Activated gamma-delta T cell treated with Interleukin-2 at 50 U/mL for 16 hours (primary cell): ENCODE results near the gene FRAS1.
"Not testable (repeated sequence)": the region's sequence is repeated elsewhere in the genome, so short reads cannot be mapped to it uniquely, and the experiment has no call there.

ENCODE experiments used
- DNase-seq: peaks from one replicate; pipeline ENCODE4 v3.0.0-alpha.2; 2020

FRAS1 gene

GRCh38 chr4:78171482-78171881 is 114.4 kb downstream of the FRAS1 start:
- no peak for DNase-seq

GRCh38 chr4:78174891-78175290 is 117.8 kb downstream of the FRAS1 start:
- DNase-seq, result no peak

DNA sequence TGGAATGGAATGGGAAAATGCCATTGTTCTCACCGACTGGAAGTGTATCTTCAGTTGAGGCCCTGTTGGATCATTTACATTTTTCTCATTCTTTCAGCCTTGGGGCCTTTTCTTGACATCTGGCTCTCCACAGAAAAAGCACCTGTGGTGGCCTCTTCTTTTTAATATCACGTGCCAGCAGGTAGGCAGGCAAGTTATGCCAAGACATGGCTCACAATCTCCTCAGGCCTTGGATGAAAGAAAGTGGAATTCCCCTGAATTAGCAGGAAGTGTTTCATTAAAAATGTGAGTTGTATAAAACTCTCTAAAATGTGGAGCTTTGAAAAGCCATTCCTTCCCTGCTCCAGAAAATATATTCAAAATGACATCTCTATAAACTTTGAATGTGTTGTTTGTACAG is 122.1 kb downstream of the FRAS1 start:
- DNase-seq, result no peak

GRCh38 chr4:78181681-78182234 is 124.6 kb downstream of the FRAS1 start:
- DNase-seq, result not testable (repeated sequence)

DNA sequence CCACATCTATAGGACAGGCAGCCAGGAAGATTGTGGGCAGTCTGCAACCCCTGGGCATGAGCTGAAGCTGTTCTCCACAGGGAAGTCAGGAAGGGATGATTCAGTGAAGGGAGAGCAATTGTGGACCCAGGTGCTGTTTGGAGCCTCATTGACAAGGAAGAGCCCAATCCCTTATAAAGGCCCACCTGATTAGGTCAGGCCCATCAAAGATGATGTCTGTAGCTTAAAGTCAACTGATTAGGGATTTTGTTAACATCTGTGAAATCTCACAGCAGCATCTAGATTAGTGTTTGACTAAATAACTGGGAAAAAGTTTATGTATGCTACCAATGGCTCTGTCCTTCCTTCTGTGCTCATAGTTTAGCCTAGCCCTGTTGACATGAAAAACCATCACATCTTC is 127.5 kb downstream of the FRAS1 start:
- DNase-seq, result no peak

GRCh38 chr4:78185117-78185516 is 128.0 kb downstream of the FRAS1 start:
- DNase-seq, result no peak

DNA sequence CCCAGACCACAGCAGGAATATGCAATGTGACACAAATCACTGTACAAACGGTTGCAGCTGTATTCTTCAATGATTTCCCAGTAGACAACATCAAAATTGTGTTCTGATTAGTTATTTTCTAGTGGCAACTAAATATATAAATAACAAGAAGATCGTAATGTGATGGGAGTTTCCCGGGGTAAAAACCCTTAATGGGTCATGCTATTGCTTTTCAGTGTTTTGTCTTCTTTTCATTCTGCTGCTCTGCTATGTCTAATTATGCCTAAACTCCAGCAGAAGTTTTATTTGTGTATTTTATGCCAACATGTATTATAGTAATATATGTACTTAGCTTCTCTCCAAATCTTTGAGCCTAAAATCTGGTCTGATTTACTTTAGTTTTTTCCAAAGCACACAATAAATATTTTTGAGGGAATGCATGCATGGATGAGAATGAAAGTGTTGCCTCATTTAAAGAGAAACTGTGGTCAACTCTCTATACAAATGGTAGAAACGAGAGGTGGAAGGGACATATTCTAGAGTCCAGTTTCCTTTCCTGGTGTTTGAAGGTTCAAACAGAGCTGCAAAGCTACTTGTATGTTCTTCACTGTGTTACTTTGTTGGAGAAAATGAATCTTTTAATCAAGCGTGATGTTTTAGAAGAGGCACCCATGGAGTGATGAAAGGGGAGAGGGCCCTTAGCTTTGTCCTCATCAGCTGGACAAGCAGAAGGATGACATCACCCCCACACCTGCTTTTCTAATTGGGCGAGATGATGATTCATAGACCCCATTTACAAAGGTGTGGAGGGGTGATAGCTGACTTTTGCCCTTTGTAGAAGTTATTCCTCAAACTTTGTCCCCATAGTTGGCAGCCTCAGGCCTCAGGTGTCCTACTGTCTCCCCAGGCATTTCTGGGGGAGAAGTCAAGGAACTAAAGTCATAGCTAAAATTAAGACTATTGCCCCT is 129.7 kb downstream of the FRAS1 start:
- no peak for DNase-seq

- DNase-seq, result no peak
Measured at GRCh38 chr4:78190068-78190467, 132.9 kb downstream of the FRAS1 start.

GRCh38 chr4:78190595-78190994 is 133.5 kb downstream of the FRAS1 start:
- no peak for DNase-seq

GRCh38 chr4:78197947-78198346 is 140.8 kb downstream of the FRAS1 start:
- no peak for DNase-seq

DNA sequence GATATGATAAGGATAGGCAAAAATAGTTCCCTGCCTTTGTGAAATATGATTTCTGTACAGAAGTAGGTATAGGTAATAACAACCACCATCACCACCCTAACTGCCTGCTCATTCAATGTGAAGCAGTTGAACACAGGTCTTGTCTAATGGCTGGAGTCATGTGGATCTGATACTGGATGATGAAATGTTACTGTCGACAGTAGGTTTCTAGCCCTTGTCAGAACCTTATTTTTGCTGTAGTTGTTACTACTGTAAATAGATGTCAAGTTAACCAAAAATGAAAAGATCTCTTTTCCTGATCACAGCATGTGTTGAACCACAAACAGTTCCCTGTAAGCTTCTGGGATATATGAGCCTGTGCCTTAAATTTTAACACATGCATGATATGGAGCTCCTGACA is 142.9 kb downstream of the FRAS1 start:
- DNase-seq, result no peak

GRCh38 chr4:78200949-78201348 is 143.8 kb downstream of the FRAS1 start:
- DNase-seq, result no peak

DNA sequence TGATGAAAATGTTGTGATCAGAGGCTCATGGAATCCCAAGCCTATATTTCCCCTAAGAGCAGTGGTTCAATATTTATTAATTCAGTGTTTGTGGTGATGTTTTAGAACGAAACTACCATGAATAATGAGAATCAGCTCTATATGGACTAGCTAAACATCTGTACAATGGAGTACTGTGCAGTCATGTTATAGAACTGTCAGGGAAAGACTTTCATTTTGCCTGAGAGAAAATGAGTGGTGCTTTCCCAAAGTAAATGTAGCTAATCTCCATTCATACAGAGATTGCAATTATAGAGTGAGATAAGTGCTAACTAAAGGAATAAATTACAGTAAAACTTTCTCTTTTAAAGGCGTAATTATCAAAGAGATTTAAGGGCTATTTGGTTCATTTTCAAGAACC is 147.1 kb downstream of the FRAS1 start:
- DNase-seq, result no peak

GRCh38 chr4:78205591-78205990 is 148.5 kb downstream of the FRAS1 start:
- DNase-seq, result no peak

- no peak for DNase-seq
Measured at GRCh38 chr4:78207541-78207940, 150.4 kb downstream of the FRAS1 start.

DNA sequence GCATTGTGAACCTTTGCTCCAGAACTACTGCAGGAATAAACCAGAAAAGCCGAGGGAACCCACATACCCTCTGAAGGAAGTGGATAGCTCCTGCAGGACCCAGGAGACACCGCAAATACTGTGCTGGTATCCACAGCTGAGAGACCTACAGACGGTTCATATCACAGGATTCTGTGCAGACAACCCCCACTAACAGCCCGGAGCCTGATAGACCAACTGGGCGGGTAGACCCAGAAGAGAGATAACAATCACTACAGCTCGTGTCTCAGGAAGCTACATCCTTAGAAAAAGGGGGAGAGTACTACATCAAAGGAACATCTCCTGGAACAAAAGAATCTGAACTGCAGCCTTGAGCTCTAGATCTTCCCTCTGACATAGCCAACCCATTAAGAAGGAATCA is 150.8 kb downstream of the FRAS1 start:
- DNase-seq, result no peak

- not testable (repeated sequence) for DNase-seq
Measured at GRCh38 chr4:78208896-78209295, 151.8 kb downstream of the FRAS1 start.

DNA sequence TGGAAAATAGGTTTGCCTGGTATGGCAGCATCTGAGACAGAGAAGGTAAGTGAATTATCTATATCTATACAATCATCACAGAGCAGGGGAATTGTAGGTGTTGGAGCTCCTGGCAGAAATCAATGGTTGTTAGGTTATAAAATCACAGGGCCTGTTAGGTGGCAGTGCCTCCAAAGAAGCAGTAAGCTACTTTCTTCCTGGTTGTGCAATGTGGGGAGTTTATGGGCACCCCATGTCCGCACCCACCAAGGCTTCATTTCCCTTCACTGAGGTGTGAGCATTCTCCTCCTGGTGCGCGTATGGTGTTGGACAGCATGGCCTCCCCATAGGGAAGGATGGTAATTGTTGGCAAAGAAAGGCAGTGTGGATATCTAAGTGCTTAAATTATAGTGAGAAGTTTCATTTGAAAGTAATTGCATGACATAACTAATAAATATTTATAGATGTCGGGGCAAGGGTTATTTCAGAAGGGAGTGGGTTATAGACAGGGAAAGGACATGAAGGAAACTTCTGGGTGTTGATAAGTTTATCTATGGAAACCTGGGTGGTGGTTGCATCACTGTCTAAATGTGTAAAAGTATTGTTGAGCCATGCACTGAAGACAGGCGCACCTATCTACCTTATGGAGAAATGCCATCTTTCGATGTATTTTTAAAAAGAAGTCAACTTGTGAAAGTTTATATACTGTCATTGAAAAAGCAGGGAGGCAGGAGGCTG is 153.7 kb downstream of the FRAS1 start:
- DNase-seq, result no peak

- DNase-seq, result no peak
Measured at GRCh38 chr4:78213218-78213617, 156.1 kb downstream of the FRAS1 start.

DNA sequence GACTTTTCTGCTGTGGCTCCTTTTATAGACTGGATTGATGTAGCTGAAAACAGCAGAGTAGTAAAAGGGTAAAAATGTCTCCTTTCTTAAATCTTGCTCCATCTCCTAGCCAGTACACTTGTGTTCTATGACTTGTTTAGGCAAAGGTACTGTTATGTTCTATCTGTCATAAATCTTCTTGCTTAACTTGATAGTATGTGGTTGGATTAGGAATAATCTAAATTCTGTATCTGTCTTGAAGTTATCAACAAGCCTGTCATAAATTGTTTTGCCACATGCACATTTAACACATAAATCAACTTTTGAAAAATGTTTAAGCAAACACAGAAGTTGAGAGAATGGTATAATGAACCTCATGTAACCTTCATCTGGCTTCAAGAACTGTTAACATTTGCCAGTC is 157.0 kb downstream of the FRAS1 start:
- no peak for DNase-seq

DNA sequence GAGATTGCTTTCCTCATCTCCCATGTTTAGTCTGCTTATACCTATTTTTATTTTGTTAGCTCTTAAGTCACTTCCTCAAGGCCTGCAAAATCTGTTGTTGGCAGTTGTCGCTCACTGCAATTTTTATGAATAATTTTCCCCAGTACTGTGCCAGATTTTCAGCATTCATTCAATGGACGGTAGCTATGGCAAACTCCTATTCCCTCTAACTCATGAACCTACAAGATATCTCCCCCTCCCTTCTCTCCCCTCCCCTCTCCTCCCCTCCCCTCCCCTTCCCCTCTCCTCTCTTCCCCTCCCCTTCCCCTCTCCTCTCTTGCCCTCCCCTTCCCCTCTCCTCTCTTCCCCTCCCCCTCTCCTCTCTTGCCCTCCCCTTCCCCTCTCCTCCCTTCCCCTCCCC is 160.4 kb downstream of the FRAS1 start:
- DNase-seq, result no peak

GRCh38 chr4:78218260-78218659 is 161.1 kb downstream of the FRAS1 start:
- DNase-seq, result no peak

- DNase-seq, result no peak
Measured at GRCh38 chr4:78219825-78220224, 162.7 kb downstream of the FRAS1 start.

DNA sequence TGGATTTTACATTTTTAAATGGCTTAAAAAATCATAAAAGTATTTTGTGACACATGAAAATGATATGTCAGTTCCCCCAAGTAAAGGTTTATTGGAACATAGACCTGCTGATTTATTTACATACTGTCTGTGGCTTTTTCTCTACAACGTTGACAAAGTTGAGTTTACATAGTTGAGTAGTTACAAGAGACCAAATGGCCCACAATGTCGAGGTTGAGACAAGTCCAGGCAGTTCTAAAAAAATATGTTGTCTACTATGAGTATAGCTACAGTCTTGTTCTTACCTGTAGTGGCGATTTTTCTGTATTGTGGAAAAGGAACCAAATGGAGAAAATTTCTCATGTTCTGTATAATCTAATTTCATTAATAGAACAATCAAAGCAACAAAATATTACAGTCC is 163.2 kb downstream of the FRAS1 start:
- no peak for DNase-seq
